Muscle layer of colon (tissue), 2 donors: ENCODE results near the gene GHSR.

Experiments
- H3K27ac ChIP-seq: one replicate; pipeline ENCODE4 v1.7.0; 2013; ENCODE audit warnings: low read depth, mild to moderate bottlenecking, low read length, moderate library complexity
- H3K27me3 ChIP-seq, 2 donors: one replicate each; pipeline ENCODE4 v1.7.0; 2013; ENCODE audit warnings: low read length in 2 of 2, mild to moderate bottlenecking in 2 of 2; ENCODE audit not compliant: insufficient read depth in 2 of 2, control insufficient read depth in 1 of 2
- H3K36me3 ChIP-seq: one replicate; pipeline ENCODE4 v1.7.0; 2013; ENCODE audit warnings: mild to moderate bottlenecking, low read length; ENCODE audit not compliant: insufficient read depth
- H3K4me1 ChIP-seq: one replicate; pipeline ENCODE4 v1.7.0; 2013; ENCODE audit warnings: mild to moderate bottlenecking, low read length; ENCODE audit not compliant: insufficient read depth
- H3K4me3 ChIP-seq, 2 donors: one replicate each; pipeline ENCODE4 v1.7.0; 2013; ENCODE audit warnings: low read length in 2 of 2, low read depth in 1 of 2, mild to moderate bottlenecking in 1 of 2, moderate library complexity in 1 of 2
- H3K9ac ChIP-seq: one replicate; pipeline ENCODE4 v1.7.0; 2013; ENCODE audit warnings: low read length
- H3K9me3 ChIP-seq: one replicate; pipeline ENCODE4 v1.7.0; 2013; ENCODE audit warnings: mild to moderate bottlenecking, low read length
- donor health status: abdominal sarcoma.
- donor health status: Adenocarcinoma of cecum.

Gene GHSR

GRCh38 chr3:172415323-172415722 lies 32.9 kb downstream of the GHSR start:
- H3K9me3 ChIP-seq: no peaks in the 10 kb centered on the region
- no peaks in the 10 kb centered on the region for H3K27me3 ChIP-seq
- no peaks in the 10 kb centered on the region for H3K36me3 ChIP-seq
- no peak overlapping the region for H3K9ac ChIP-seq
- H3K4me3 ChIP-seq: no peak overlapping the region
- H3K27ac ChIP-seq: no peak overlapping the region
- H3K4me1 ChIP-seq: no peaks in the 10 kb centered on the region

DNA sequence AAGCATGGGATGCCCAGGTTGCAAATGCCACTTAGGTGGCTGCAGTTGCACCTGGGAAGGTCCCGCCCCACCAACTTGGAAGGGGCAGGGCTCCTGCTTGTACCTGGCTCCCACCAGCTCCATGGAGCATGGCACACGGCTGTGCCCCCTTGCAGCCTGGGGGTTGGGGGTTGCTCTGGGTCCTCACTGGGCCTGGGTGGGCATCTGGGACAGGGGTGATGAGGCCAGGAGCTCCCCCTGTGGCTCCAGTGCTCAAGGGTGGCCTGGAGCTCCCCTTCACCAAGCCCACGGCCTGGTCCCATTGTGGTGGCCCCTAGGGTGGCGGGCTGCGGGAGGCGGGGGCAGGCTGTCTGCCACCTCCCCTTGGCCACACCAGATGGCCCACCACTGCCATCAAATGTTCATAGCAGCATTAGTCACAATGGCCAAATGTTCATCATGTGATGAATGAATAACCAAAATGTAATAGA lies 36.7 kb downstream of the GHSR start:
- H3K4me1 ChIP-seq: no peaks in the 10 kb centered on the region
- H3K27ac ChIP-seq: no peak overlapping the region
- H3K9me3 ChIP-seq: no peaks in the 10 kb centered on the region

GRCh38 chr3:172410702-172411477 lies 37.4 kb downstream of the GHSR start:
- Histone ChIP-seq H3K27ac (no peak overlapping the region), H3K9ac (no peak overlapping the region), H3K4me1 (no peaks in the 10 kb centered on the region), H3K9me3 (no peaks in the 10 kb centered on the region), H3K27me3 (no peaks in the 10 kb centered on the region), H3K4me3 (no peak overlapping the region), H3K36me3 (no peaks in the 10 kb centered on the region)

More for the DNA sequence above, 36.7 kb downstream of the GHSR start:
- Histone ChIP-seq H3K27me3 (no peaks in the 10 kb centered on the region), H3K4me3 (no peak overlapping the region), H3K9ac (no peak overlapping the region), H3K36me3 (no peaks in the 10 kb centered on the region)

DNA sequence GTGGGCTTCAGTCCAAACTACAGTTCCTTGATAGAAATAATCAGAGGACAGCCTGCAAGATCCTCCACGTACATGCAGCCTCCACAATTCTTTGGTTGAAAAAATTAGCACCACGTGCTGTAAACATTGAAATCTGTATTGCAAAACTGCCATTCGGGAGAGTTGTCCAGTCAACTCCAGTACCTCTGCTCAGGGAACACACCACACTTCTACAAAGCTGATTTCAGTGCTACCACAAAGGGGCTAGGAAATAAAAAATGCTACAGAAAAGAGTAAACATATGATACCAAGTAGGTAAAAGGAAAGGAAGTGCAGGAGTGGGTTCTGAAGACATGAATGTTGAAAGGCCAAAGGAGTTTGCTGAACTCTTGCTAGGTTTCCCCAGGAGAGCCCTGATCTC lies 40.4 kb downstream of the GHSR start:
- Histone ChIP-seq H3K4me1 (no peaks in the 10 kb centered on the region), H3K9me3 (no peaks in the 10 kb centered on the region), H3K9ac (no peak overlapping the region), H3K36me3 (no peaks in the 10 kb centered on the region), H3K4me3 (no peak overlapping the region), H3K27ac (no peak overlapping the region), H3K27me3 (no peaks in the 10 kb centered on the region)

- Histone ChIP-seq H3K9me3 (no peaks in the 10 kb centered on the region), H3K27me3 (no peaks in the 10 kb centered on the region), H3K9ac (no peak overlapping the region), H3K27ac (no peak overlapping the region), H3K4me1 (no peaks in the 10 kb centered on the region), H3K4me3 (no peak overlapping the region), H3K36me3 (no peaks in the 10 kb centered on the region)
Measured at GRCh38 chr3:172405914-172406313, 42.3 kb downstream of the GHSR start.

- Histone ChIP-seq H3K27me3 (no peaks in the 10 kb centered on the region), H3K9ac (no peak overlapping the region), H3K9me3 (no peaks in the 10 kb centered on the region), H3K36me3 (no peaks in the 10 kb centered on the region), H3K27ac (no peak overlapping the region), H3K4me1 (no peaks in the 10 kb centered on the region), H3K4me3 (no peak overlapping the region)
Measured at GRCh38 chr3:172404237-172404962, 43.9 kb downstream of the GHSR start.

DNA sequence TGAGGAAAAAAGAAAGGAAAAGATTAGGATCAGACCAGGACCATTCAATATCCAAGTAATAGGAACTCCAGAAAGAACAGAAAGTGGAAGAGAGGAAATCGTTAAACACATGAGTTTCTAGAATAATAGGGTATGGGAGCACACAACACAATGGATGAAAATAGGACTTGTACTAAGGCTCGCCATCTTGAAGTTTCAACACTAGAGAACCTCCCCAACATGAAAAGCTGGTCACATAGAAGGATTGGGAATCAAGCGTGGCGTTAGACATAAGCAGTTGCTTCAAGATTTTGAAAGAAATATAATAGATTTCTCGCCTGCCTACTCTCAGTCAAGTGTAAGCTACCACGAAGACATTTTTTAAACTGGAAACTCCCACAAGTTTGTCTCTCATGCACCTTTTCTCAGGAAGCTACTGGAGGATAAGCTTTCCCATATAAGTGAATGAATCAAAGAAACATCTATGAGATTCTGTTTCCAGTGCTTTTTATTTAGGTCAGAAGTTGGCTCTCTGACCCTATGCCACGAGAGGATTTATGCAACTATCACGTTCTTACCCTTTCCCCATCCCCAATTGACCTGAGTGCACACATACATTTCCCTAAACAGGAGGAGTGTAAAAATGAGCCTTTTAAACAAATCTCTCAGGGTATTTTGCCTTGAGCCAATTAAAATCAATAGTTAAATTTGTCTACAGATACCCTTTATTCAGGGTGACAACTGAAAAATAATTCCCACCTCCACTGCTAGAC lies 45.2 kb downstream of the GHSR start:
- Histone ChIP-seq H3K4me3 (no peak overlapping the region), H3K4me1 (no peaks in the 10 kb centered on the region), H3K27me3 (no peaks in the 10 kb centered on the region), H3K9me3 (no peaks in the 10 kb centered on the region), H3K27ac (no peak overlapping the region), H3K9ac (no peak overlapping the region), H3K36me3 (no peaks in the 10 kb centered on the region)

DNA sequence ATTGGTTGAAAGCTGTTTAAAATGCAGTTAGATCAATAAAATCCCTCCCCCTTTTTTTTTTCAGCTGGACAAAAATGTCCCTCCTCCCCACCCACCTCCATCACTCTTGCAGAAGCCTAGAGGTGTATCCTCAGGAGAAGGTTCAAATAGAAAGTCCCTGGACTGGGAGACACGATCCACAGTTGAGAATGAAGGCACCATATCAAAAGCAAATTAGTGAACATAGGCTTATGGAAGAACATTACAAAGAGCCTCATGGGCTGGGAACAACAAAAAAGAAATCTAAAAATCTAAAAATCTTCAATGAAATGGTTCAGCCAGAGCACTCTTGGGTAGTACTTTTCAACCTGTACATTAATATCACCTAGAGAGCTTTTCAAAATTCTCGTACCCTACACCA lies 46.2 kb downstream of the GHSR start:
- no peak overlapping the region for H3K27ac ChIP-seq
- no peaks in the 10 kb centered on the region for H3K9me3 ChIP-seq
- H3K9ac ChIP-seq: no peak overlapping the region
- H3K4me3 ChIP-seq: no peak overlapping the region
- no peaks in the 10 kb centered on the region for H3K36me3 ChIP-seq
- H3K4me1 ChIP-seq: no peaks in the 10 kb centered on the region
- H3K27me3 ChIP-seq: no peaks in the 10 kb centered on the region

DNA sequence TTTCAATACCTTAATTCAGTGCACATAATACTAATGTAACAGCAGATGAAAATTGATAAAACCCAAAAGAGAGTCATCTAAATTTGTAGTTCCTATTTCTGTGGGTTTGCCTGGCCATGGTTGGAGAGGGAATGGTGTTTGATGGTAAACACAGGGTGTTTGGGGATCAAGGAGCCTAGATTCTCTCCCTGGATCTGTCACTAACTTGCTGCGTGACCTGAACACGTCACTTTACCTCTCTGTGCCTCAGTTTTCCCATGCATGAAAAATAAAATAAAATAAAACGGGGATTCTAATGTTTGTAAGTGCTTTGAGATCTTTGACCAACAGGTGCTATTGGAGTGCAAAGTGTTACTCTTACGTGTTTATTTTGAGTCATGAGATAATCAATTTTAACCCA lies 49.8 kb downstream of the GHSR start:
- H3K27me3 ChIP-seq: no peaks in the 10 kb centered on the region
- no peaks in the 10 kb centered on the region for H3K4me1 ChIP-seq
- H3K9ac ChIP-seq: no peak overlapping the region
- H3K9me3 ChIP-seq: no peaks in the 10 kb centered on the region
- no peaks in the 10 kb centered on the region for H3K36me3 ChIP-seq
- no peak overlapping the region for H3K4me3 ChIP-seq
- H3K27ac ChIP-seq: no peak overlapping the region

DNA sequence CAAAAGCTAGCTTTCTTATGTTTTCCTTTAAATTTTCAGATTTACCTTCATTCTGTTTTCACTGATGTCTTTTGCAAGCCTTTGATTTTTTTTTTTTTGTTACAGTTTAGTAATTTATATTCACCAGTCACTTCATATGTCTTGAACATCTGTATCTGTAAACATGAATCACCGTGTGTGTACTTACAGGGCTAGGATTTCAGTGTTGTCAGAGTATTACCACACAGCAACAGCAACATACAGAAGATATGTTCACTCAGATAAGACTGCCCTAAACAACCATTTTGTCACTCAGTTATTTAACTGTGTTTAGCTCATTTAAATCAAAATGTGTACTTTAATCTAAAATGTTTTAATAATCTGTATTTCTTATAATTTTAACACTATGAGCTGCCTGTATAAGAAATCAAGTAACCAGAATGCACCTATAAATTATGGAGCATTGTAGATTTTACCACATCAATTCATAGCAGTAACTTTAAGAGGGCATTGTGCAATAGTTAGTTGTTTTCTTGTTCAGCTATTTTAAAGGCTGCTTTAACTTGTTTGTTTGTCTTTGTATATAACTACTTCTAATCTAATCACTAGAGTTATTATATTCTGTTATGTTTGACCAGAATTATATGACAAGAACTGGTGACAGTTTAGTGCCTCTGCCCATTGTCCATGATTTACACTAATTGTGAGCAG lies 50.4 kb downstream of the GHSR start:
- Histone ChIP-seq H3K36me3 (no peaks in the 10 kb centered on the region), H3K27ac (no peak overlapping the region), H3K4me1 (no peaks in the 10 kb centered on the region), H3K9me3 (no peaks in the 10 kb centered on the region), H3K4me3 (no peak overlapping the region), H3K27me3 (no peaks in the 10 kb centered on the region), H3K9ac (no peak overlapping the region)

- Histone ChIP-seq H3K9ac (no peak overlapping the region), H3K4me3 (no peak overlapping the region), H3K36me3 (no peaks in the 10 kb centered on the region), H3K4me1 (peaks cover 9% of the 10 kb centered on the region), H3K27ac (no peak overlapping the region), H3K9me3 (no peaks in the 10 kb centered on the region), H3K27me3 (no peaks in the 10 kb centered on the region)
Measured at GRCh38 chr3:172396400-172396799, 51.9 kb downstream of the GHSR start.
